PC-3 (cell line): Measurements from ENCODE around the gene ZNF24. TPM values are rescaled to one million over a fixed set of nuclear protein-coding genes. Genes with fewer than 3 reads are reported as not detected.

ENCODE experiments used
- ATAC-seq: fragments of 200-7000 bp; cut with Tn5 transposase; 2 replicates; pipeline ENCODE4 v1.9.1; 2020; ENCODE audit warnings: mild to moderate bottlenecking, moderate library complexity
- BruUV-seq: library from RNA; stranded (reverse); fragments of 400-500 nt; replicated peaks from 2 replicates; lab custom pipeline; 2021; lab: Mats Ljungman, UMichigan
- CTCF ChIA-PET: fragments of 300-600 bp; sonication (Branson Sonifier 250); formaldehyde crosslinking; loops from one replicate; lab custom pipeline; 2022; ENCODE audit warnings: antibody characterized with exemption; lab: Charles Lee
- POLR2A ChIA-PET: fragments of 300-600 bp; sonication (Branson Sonifier 250); formaldehyde crosslinking; loops from one replicate; lab custom pipeline; 2022; ENCODE audit warnings: antibody characterized with exemption; ENCODE audit not compliant: unreplicated experiment; lab: Charles Lee
- DNase-seq: peaks from one replicate; pipeline ENCODE4 v3.0.0-alpha.2; 2015
- H2AFZ ChIP-seq: fragments of 300-600 bp; sonication (generic); 2 replicates; pipeline ENCODE4 v1.6.0; 2016; ENCODE audit warnings: antibody characterized with exemption, low read length
- H3F3A ChIP-seq: fragments of 300-600 bp; sonication (generic); one replicate; pipeline ENCODE4 v1.6.0; 2017; ENCODE audit warnings: antibody characterized with exemption, low read length, control low read depth, mild to moderate bottlenecking; ENCODE audit not compliant: unreplicated experiment
- H3K27ac ChIP-seq: fragments of 300-600 bp; sonication (generic); 2 replicates; pipeline ENCODE4 v1.5.1; 2016; ENCODE audit warnings: mild to moderate bottlenecking, low read length
- H3K27me3 ChIP-seq: fragments of 300-600 bp; sonication (generic); 2 replicates; pipeline ENCODE4 v1.6.1; 2016; ENCODE audit warnings: low read length, mixed read lengths
- H3K36me3 ChIP-seq: fragments of 300-600 bp; sonication (generic); 2 replicates; pipeline ENCODE4 v1.6.1; 2016; ENCODE audit warnings: low read depth, mixed run types, low read length, mixed read lengths
- H3K4me1 ChIP-seq: fragments of 300-600 bp; sonication (generic); 2 replicates; pipeline ENCODE4 v1.5.1; 2016; ENCODE audit warnings: low read length; ENCODE audit not compliant: insufficient read depth
- H3K4me2 ChIP-seq: fragments of 300-600 bp; sonication (generic); 2 replicates; pipeline ENCODE4 v1.6.0; 2016; ENCODE audit warnings: low read length
- H3K4me3 ChIP-seq: fragments of 300-600 bp; sonication (generic); 2 replicates; pipeline ENCODE4 v1.5.1; 2016; ENCODE audit warnings: mild to moderate bottlenecking, low read length, mixed read lengths
- H3K79me2 ChIP-seq: fragments of 300-600 bp; sonication (generic); 2 replicates; pipeline ENCODE4 v1.6.1; 2017; ENCODE audit warnings: low read length, mixed read lengths
- H3K9ac ChIP-seq: fragments of 300-600 bp; sonication (generic); 2 replicates; pipeline ENCODE4 v1.6.0; 2016; ENCODE audit warnings: mild to moderate bottlenecking, low read length
- H3K9me2 ChIP-seq: fragments of 300-600 bp; sonication (generic); replicated peaks from 2 replicates; pipeline ENCODE4 v1.6.1; 2016; ENCODE audit warnings: mixed run types, low read length, mixed read lengths
- H3K9me3 ChIP-seq: fragments of 300-600 bp; sonication (generic); 2 replicates; pipeline ENCODE4 v1.6.1; 2016; ENCODE audit warnings: low read length, mixed read lengths
- H4K20me1 ChIP-seq: fragments of 300-600 bp; sonication (generic); 2 replicates; pipeline ENCODE4 v1.6.1; 2016; ENCODE audit warnings: low read length, mixed read lengths
- CTCF ChIP-seq: fragments of 300-600 bp; sonication (generic); conservative IDR thresholded peaks from 2 replicates; pipeline ENCODE4 v1.5.1; 2017; ENCODE audit warnings: antibody characterized with exemption, low read depth, mild to moderate bottlenecking, low read length
- EZH2 ChIP-seq: fragments of 300-600 bp; sonication (generic); IDR thresholded peaks from one replicate; pipeline ENCODE4 v1.6.1; 2017; ENCODE audit warnings: antibody characterized with exemption, mild to moderate bottlenecking, low read length; ENCODE audit not compliant: unreplicated experiment
- EZH2phosphoT487 ChIP-seq: fragments of 300-600 bp; sonication (generic); IDR thresholded peaks from 2 replicates; pipeline ENCODE4 v1.6.1; 2018; ENCODE audit warnings: mild to moderate bottlenecking, antibody characterized with exemption, low read length, borderline replicate concordance
- intact Hi-C: fragments of 100-400 bp; cut with micrococcal nuclease; formaldehyde crosslinking; loops from 2 replicates; pipeline ENCODE4 v1.9.0; 2023
- total RNA-seq: library from RNA; depleted of rRNA; stranded (reverse); fragments of >200 nt; gene quantifications from 2 replicates; pipeline ENCODE4 v1.2.3, GENCODE V29; 2014

ZNF24 gene
- total RNA-seq, 1 experiment from 2014 or later = 11.0 TPM

GRCh38 chr18:35324926-35325655 is 19.1 kb downstream of the ZNF24 start:
- ATAC-seq = no peak
- no peaks in the 10 kb centered on the region for H3K27me3 ChIP-seq
- no peak overlapping the region for H3K9ac ChIP-seq
- H3K27ac ChIP-seq = no peak overlapping the region
- no peaks in the 10 kb centered on the region for H4K20me1 ChIP-seq
- no peaks in the 10 kb centered on the region for H3F3A ChIP-seq
- ChIA-PET CTCF (no interaction called here), POLR2A (no interaction called here)
- TF ChIP-seq EZH2 (no peak), CTCF (no peak), EZH2phosphoT487 (no peak)
- H3K9me3 ChIP-seq = no peaks in the 10 kb centered on the region
- no peak overlapping the region for H2AFZ ChIP-seq
- DNase-seq = no peak
- H3K9me2 ChIP-seq = no peaks in the 10 kb centered on the region
- no peaks in the 10 kb centered on the region for H3K4me1 ChIP-seq
- no peak overlapping the region for H3K4me3 ChIP-seq
- intact Hi-C loops = no loop called here
- H3K36me3 ChIP-seq = no peaks in the 10 kb centered on the region
- no TSS peak for BruUV-seq
- no peaks in the 10 kb centered on the region for H3K79me2 ChIP-seq
- no peak overlapping the region for H3K4me2 ChIP-seq

GRCh38 chr18:35322486-35323458 is 21.4 kb downstream of the ZNF24 start:
- Histone ChIP-seq H4K20me1 (no peaks in the 10 kb centered on the region), H3K27me3 (no peaks in the 10 kb centered on the region), H3K9me3 (no peaks in the 10 kb centered on the region), H3K4me2 (no peak overlapping the region), H3K36me3 (no peaks in the 10 kb centered on the region), H3K9me2 (no peaks in the 10 kb centered on the region), H3K4me1 (no peaks in the 10 kb centered on the region), H2AFZ (no peak overlapping the region), H3F3A (no peaks in the 10 kb centered on the region), H3K4me3 (no peak overlapping the region), H3K79me2 (no peaks in the 10 kb centered on the region), H3K27ac (no peak overlapping the region), H3K9ac (no peak overlapping the region)
- intact Hi-C loops = no loop called here
- peak; percentile 9 for DNase-seq
- peak; percentile 97 for ATAC-seq
- ChIA-PET POLR2A (no interaction called here), CTCF (interaction anchor here (0.6 kb wide), 1 partner anchor 91 kb away, joined by 3 read pairs; no protein-coding TSS in a partner anchor)
- BruUV-seq = no TSS peak
- TF ChIP-seq EZH2 = no peak
- no peak for TF ChIP-seq CTCF
